Esophagus muscularis mucosa (tissue), 4 donors: ENCODE data around the gene ARHGAP23. TPM values are rescaled to one million over a fixed set of nuclear protein-coding genes. Genes with fewer than 3 reads are reported as not detected.

Experiments used
- DNase-seq: peaks from one replicate; pipeline ENCODE4 v3.0.0-alpha.2; 2017; ENCODE audit errors: extremely low spot score
- H3K27ac ChIP-seq, 4 donors: fragments of 200-600 bp; sonication (generic); replicated peaks in 1 of 4; 1 replicate in 3 of 4; 2 replicates in 1 of 4; pipeline ENCODE4 v1.5.1; 2016 to 2019; ENCODE audit warnings: mild to moderate bottlenecking in 1 of 4
- H3K27me3 ChIP-seq, 4 donors: fragments of 200-600 bp; sonication (generic); one replicate each; pipeline versions ENCODE4 v1.5.1 to v1.6.0; 2016 to 2019
- H3K36me3 ChIP-seq, 4 donors: fragments of 200-600 bp; sonication (generic); one replicate each; pipeline ENCODE4 v1.5.1; 2016 to 2019
- H3K4me1 ChIP-seq, 4 donors: fragments of 200-600 bp; sonication (generic); one replicate each; pipeline ENCODE4 v1.5.1; 2016 to 2019
- H3K4me3 ChIP-seq, 4 donors: fragments of 200-600 bp; sonication (generic); 1 replicate in 2 of 4; 2 replicates in 2 of 4; pipeline ENCODE4 v1.5.1; 2016 to 2019; ENCODE audit warnings: mild to moderate bottlenecking in 4 of 4, moderate library complexity in 1 of 4
- H3K9me3 ChIP-seq, 4 donors: fragments of 200-600 bp; sonication (generic); 1 replicate in 3 of 4; 2 replicates in 1 of 4; pipeline ENCODE4 v1.5.1; 2016 to 2019
- EP300 ChIP-seq: sonication (generic); formaldehyde crosslinking; IDR thresholded peaks from one replicate; pipeline ENCODE4 v1.6.1; 2017; ENCODE audit warnings: antibody characterized with exemption
- POLR2A ChIP-seq: fragments of 450-650 bp; IDR thresholded peaks from one replicate; pipeline ENCODE4 v1.6.1; 2017; ENCODE audit warnings: antibody characterized with exemption, moderate library complexity, mild to moderate bottlenecking, low read depth
- POLR2AphosphoS5 ChIP-seq, 2 donors: sonication (generic); formaldehyde crosslinking; IDR thresholded peaks; one replicate each; pipeline ENCODE4 v1.6.1; 2017; ENCODE audit warnings: antibody characterized with exemption in 2 of 2
- WGBS: methylation state at CpG from one replicate; pipeline ENCODE4 v1.1.5; 2018; 5-methylcytosine and 5-hydroxymethylcytosine counted together
- intact Hi-C: fragments of 100-400 bp; cut with DNase I; formaldehyde crosslinking; loops from one replicate; pipeline ENCODE4 v1.15.1; 2023
- total RNA-seq, 4 donors: library from RNA; depleted of rRNA; stranded (reverse); fragments of >200 nt; gene quantifications; one replicate each; pipeline versions ENCODE4 v1.1.0 to v1.2.1, GENCODE V29; 2016
- TF ChIP-seq, protein P1 (sequence below), 3 experiments: fragments of 200-600 bp in 2 of 3; fragments of 450-650 bp in 1 of 3; sonication (generic) in 2 of 3; IDR thresholded peaks; one replicate each; pipeline ENCODE4 v1.5.1; 2017 to 2019; ENCODE audit warnings: antibody characterized with exemption in 3 of 3, mild to moderate bottlenecking in 2 of 3, moderate library complexity in 1 of 3

The ARHGAP23 gene
- total RNA-seq, 4 donors from 2014 or later = 58.6 to 150 (median 104) TPM

DNA sequence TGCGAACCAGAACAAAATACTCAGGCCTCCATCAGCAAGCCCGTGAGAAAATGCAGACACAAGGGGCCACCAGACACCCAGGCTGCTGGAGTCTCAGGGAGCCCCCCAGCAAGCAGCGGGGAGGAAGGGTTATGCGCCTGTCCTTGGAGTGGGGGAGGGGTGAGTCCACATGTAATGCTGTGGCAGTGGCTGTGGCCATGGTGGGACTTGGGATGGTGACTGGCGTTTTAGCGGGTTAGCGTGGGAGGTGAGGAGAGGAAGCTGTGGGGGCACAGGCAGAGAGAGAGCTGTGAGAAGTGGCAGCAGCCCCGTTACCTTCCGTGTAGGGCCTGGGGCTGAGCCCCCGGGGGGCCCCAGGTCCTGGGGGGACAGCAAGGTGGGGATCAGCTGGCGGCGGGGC is 119.2 kb downstream of the ARHGAP23 start:
- TF ChIP-seq POLR2AphosphoS5 (IDR thresholded peaks at IDR 0.05) (no peak), POLR2A (no peak), EP300 (no peak)
- TF ChIP-seq, protein P1, sequence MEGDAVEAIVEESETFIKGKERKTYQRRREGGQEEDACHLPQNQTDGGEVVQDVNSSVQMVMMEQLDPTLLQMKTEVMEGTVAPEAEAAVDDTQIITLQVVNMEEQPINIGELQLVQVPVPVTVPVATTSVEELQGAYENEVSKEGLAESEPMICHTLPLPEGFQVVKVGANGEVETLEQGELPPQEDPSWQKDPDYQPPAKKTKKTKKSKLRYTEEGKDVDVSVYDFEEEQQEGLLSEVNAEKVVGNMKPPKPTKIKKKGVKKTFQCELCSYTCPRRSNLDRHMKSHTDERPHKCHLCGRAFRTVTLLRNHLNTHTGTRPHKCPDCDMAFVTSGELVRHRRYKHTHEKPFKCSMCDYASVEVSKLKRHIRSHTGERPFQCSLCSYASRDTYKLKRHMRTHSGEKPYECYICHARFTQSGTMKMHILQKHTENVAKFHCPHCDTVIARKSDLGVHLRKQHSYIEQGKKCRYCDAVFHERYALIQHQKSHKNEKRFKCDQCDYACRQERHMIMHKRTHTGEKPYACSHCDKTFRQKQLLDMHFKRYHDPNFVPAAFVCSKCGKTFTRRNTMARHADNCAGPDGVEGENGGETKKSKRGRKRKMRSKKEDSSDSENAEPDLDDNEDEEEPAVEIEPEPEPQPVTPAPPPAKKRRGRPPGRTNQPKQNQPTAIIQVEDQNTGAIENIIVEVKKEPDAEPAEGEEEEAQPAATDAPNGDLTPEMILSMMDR (IDR thresholded peaks at IDR 0.05) = no peak
- Histone ChIP-seq H3K4me1 (no peaks in the 10 kb centered on the region), H3K27ac (no peak overlapping the region), H3K27me3 (peaks cover 0 to 75% (median 0%) of the 10 kb centered on the region in 4 donors), H3K36me3 (no peaks in the 10 kb centered on the region), H3K9me3 (no peaks in the 10 kb centered on the region), H3K4me3 (no peak overlapping the region)
- intact Hi-C loops = no loop called here
- 76% methylated on average over 11 of the region's 12 CpGs for WGBS
- no peak for DNase-seq

DNA sequence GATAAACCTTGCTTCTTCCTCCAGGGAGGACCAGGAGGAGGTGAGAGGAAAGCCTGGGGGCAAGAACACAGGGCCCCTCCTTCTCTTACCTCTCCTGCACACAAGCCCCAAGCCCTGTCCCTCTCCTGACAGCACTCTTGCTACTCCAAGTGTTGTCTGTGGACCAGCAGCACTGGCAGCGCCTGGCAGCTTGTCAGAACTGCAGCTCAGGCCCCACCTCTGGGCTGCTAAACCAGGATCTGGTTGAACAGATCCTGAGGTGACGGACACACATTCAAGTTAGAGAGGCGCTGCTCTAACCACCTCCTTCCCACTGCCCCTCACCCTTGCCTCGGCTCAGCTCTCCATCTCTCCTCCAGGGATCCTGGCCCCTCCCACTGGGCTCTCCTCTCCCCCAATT is 121.0 kb downstream of the ARHGAP23 start:
- Histone ChIP-seq H3K27ac (no peak overlapping the region), H3K4me1 (no peaks in the 10 kb centered on the region), H3K27me3 (peaks cover 0 to 79% (median 0%) of the 10 kb centered on the region in 4 donors), H3K4me3 (no peak overlapping the region), H3K9me3 (no peaks in the 10 kb centered on the region), H3K36me3 (no peaks in the 10 kb centered on the region)
- intact Hi-C loops = no loop called here
- no peak for DNase-seq
- WGBS = 75% methylated on average over 4 of the region's 4 CpGs
- no peak for TF ChIP-seq POLR2A
- no peak for TF ChIP-seq POLR2AphosphoS5 (IDR thresholded peaks at IDR 0.05)
- no peak for TF ChIP-seq EP300
- TF ChIP-seq, protein P1 (IDR thresholded peaks at IDR 0.05) = no peak

DNA sequence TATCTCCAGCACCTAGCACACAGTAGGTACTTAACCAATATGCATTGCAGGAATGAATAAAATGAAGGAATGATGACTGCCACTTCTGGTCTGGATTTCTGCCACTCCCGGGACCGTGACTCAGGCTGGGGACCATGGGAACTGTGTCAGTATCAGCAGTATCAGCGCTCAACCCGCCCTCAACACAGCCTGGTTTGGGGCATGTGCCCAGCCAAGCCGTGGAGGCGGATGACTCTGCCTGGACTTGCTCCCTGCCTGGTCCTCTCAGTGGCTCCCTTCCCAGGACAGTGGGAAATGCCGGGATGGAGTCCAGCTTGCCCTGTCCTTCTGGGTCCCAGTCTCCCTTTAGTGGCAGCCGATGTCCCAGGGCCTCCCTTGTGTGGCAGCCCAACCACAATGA is 122.4 kb downstream of the ARHGAP23 start:
- Histone ChIP-seq H3K4me1 (no peaks in the 10 kb centered on the region), H3K36me3 (no peaks in the 10 kb centered on the region), H3K27me3 (peaks cover 0 to 71% (median 0%) of the 10 kb centered on the region in 4 donors), H3K4me3 (no peak overlapping the region), H3K9me3 (no peaks in the 10 kb centered on the region), H3K27ac (no peak overlapping the region)
- no peak for DNase-seq
- 61% methylated on average over 2 of the region's 8 CpGs for WGBS
- intact Hi-C loops = no loop called here
- TF ChIP-seq POLR2A = no peak
- TF ChIP-seq, protein P1 (IDR thresholded peaks at IDR 0.05) = no peak
- no peak for TF ChIP-seq POLR2AphosphoS5 (IDR thresholded peaks at IDR 0.05)
- TF ChIP-seq EP300 = no peak

DNA sequence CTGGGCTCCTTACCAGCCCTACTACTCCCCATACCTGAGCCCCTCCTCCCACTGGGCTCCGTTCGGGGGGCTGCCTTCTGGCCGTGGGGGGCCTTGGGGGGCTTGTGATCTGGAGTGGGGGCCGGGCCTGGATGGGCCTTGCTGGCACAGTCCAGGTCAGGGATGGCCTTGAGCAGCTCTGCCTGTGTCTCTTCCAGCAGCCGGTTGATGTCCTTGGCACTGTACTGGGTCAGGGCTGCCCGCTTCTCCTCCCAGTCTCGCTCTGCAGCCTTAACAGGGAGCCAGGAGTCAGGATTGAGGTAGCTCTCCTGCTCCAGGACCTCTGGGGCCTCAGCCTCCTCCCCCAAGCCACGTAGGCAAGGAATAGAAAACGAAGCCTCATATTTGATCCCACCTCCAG is 122.9 kb downstream of the ARHGAP23 start:
- TF ChIP-seq POLR2A (no peak), EP300 (no peak)
- no peak overlapping the region for H3K27ac ChIP-seq
- intact Hi-C loops = no loop called here
- H3K9me3 ChIP-seq = no peaks in the 10 kb centered on the region
- H3K4me3 ChIP-seq = no peak overlapping the region
- no peaks in the 10 kb centered on the region for H3K36me3 ChIP-seq
- no peaks in the 10 kb centered on the region for H3K4me1 ChIP-seq
- DNase-seq = no peak
- WGBS = 91% methylated on average over 9 of the region's 9 CpGs
- peaks cover 0 to 71% (median 0%) of the 10 kb centered on the region in 4 donors for H3K27me3 ChIP-seq

DNA sequence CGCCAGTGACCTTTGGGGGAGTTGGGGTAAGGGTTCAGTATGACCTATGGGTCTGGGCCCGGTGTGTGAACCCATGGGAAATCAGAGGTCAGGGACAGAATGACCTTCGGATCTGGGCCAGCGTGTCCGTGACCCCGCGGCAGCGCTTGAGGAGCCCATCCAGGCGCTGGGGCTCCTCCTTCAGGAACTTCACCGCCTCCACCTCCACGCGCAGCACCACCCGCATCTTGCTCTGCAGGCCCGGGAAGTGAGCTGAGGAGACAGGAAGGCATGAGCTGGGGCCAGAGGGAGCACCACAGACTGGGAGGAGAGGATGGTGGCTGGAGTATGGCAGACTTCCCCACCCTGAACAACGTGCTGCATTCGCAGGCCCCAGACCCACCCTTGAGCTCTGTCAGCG is 124.1 kb downstream of the ARHGAP23 start:
- intact Hi-C loops = no loop called here
- DNase-seq = no peak
- H3K4me1 ChIP-seq = peaks cover 2 to 6% (median 4%) of the 10 kb centered on the region in 4 donors
- no peak overlapping the region for H3K4me3 ChIP-seq
- H3K27me3 ChIP-seq = peaks cover 0 to 71% (median 0%) of the 10 kb centered on the region in 4 donors
- H3K27ac ChIP-seq = no peak overlapping the region
- no peak for TF ChIP-seq POLR2A
- TF ChIP-seq, protein P1 (IDR thresholded peaks at IDR 0.05) = no peak
- WGBS = 93% methylated on average over 4 of the region's 17 CpGs
- no peaks in the 10 kb centered on the region for H3K9me3 ChIP-seq
- H3K36me3 ChIP-seq = no peaks in the 10 kb centered on the region
